T-helper 17 cell (primary cell): ENCODE results near the gene DENND4A. TPM values are rescaled to one million over a fixed set of nuclear protein-coding genes. Genes with fewer than 3 reads are reported as not detected.
"Not testable (repeated sequence)": the region's sequence is repeated elsewhere in the genome, so short reads cannot be mapped to it uniquely, and the experiment has no call there.

Experiments used
- ATAC-seq: fragments of 150-1000 bp; cut with Tn5 transposase; 2 replicates; pipeline ENCODE4 v1.10.0; 2021; ENCODE audit warnings: mild to moderate bottlenecking, moderate library complexity
- DNase-seq, 3 donors: peaks; one replicate each; pipeline versions ENCODE4 v3.0.0 to v3.0.0-alpha.2; 2020 to 2021
- H3K9me3 ChIP-seq: one replicate; pipeline ENCODE4 v1.7.0; 2013; ENCODE audit warnings: low read length, mild to moderate bottlenecking; ENCODE audit not compliant: control insufficient read depth, poor library complexity, severe bottlenecking
- H3K27ac Mint-ChIP-seq: one replicate; pipeline ENCODE4 v1.8.0; 2022; ENCODE audit warnings: mild to moderate bottlenecking, moderate library complexity, mixed read lengths
- H3K27me3 Mint-ChIP-seq: one replicate; pipeline ENCODE4 v1.8.0; 2022; ENCODE audit warnings: mixed read lengths
- H3K36me3 Mint-ChIP-seq: one replicate; pipeline ENCODE4 v1.8.0; 2022; ENCODE audit warnings: low read depth, mixed read lengths
- H3K4me1 Mint-ChIP-seq: one replicate; pipeline ENCODE4 v1.8.0; 2022; ENCODE audit warnings: mild to moderate bottlenecking, mixed read lengths
- H3K4me3 Mint-ChIP-seq: one replicate; pipeline ENCODE4 v1.8.0; 2022; ENCODE audit warnings: mild to moderate bottlenecking, moderate library complexity, mixed read lengths
- total RNA-seq, 4 donors: library from RNA in 2 of 4; stranded (reverse) in 2 of 4; gene quantifications; one replicate each; pipeline ENCODE4 v1.2.3 and lab custom pipeline; 2022 to 2026

Gene DENND4A
- total RNA-seq, 2 donors from 2014 or later, result 63.5 to 71.7 TPM

- peaks cover 26% of the 10 kb centered on the region for H3K4me1 Mint-ChIP-seq
- peak overlapping the region; percentile 99 for H3K27ac Mint-ChIP-seq
- ATAC-seq (no peak), DNase-seq (no peak)
- H3K4me3 Mint-ChIP-seq, result peak overlapping the region; percentile 93
- H3K27me3 Mint-ChIP-seq, result no peaks in the 10 kb centered on the region
- H3K9me3 ChIP-seq, result no peaks in the 10 kb centered on the region
- no peaks in the 10 kb centered on the region for H3K36me3 Mint-ChIP-seq
These were observed 1.3 kb downstream of the DENND4A start for GRCh38 chr15:65790694-65791334.

- H3K27ac Mint-ChIP-seq, result peak overlapping the region; percentile 99
- H3K4me3 Mint-ChIP-seq, result peak overlapping the region; percentile 93
- H3K4me1 Mint-ChIP-seq, result peaks cover 26% of the 10 kb centered on the region
These were observed 2.2 kb downstream of the DENND4A start for GRCh38 chr15:65789759-65790425.

GRCh38 chr15:65789105-65789504 is 3.0 kb downstream of the DENND4A start:
- no peak for ATAC-seq
- peaks cover 26% of the 10 kb centered on the region for H3K4me1 Mint-ChIP-seq
- no peak for DNase-seq
- H3K27ac Mint-ChIP-seq, result peak overlapping the region; percentile 99
- no peaks in the 10 kb centered on the region for H3K27me3 Mint-ChIP-seq
- no peaks in the 10 kb centered on the region for H3K9me3 ChIP-seq
- H3K36me3 Mint-ChIP-seq, result no peaks in the 10 kb centered on the region
- peak overlapping the region; percentile 52 for H3K4me3 Mint-ChIP-seq

More at GRCh38 chr15:65789759-65790425, 2.2 kb downstream of the DENND4A start:
- no peaks in the 10 kb centered on the region for H3K36me3 Mint-ChIP-seq
- no peaks in the 10 kb centered on the region for H3K9me3 ChIP-seq
- H3K27me3 Mint-ChIP-seq, result no peaks in the 10 kb centered on the region
- no peak for ATAC-seq
- DNase-seq, result no peak

GRCh38 chr15:65787260-65787659 is 4.8 kb downstream of the DENND4A start:
- no peaks in the 10 kb centered on the region for H3K27me3 Mint-ChIP-seq
- no peak for DNase-seq
- H3K4me3 Mint-ChIP-seq, result peak overlapping the region; percentile 62
- H3K36me3 Mint-ChIP-seq, result no peaks in the 10 kb centered on the region
- peak overlapping the region; percentile 67 for H3K27ac Mint-ChIP-seq
- H3K9me3 ChIP-seq, result no peaks in the 10 kb centered on the region
- peaks cover 26% of the 10 kb centered on the region for H3K4me1 Mint-ChIP-seq
- ATAC-seq, result no peak

GRCh38 chr15:65785151-65785550 is 6.9 kb downstream of the DENND4A start:
- H3K9me3 ChIP-seq, result no peaks in the 10 kb centered on the region
- DNase-seq, result no peak
- no peaks in the 10 kb centered on the region for H3K27me3 Mint-ChIP-seq
- no peak overlapping the region for H3K4me3 Mint-ChIP-seq
- H3K36me3 Mint-ChIP-seq, result no peaks in the 10 kb centered on the region
- H3K4me1 Mint-ChIP-seq, result peaks cover 22% of the 10 kb centered on the region
- H3K27ac Mint-ChIP-seq, result peak overlapping the region; percentile 19
- no peak for ATAC-seq

GRCh38 chr15:65783872-65784271 is 8.2 kb downstream of the DENND4A start:
- Mint-ChIP-seq H3K36me3 (no peaks in the 10 kb centered on the region), H3K4me3 (peak overlapping the region; percentile 5), H3K4me1 (peaks cover 13% of the 10 kb centered on the region), H3K27me3 (no peaks in the 10 kb centered on the region), H3K27ac (peak overlapping the region; percentile 21)
- ATAC-seq (no peak), DNase-seq (no peak)
- H3K9me3 ChIP-seq, result no peaks in the 10 kb centered on the region

GRCh38 chr15:65782096-65782495 is 10.0 kb downstream of the DENND4A start:
- no peak overlapping the region for H3K27ac Mint-ChIP-seq
- no peaks in the 10 kb centered on the region for H3K36me3 Mint-ChIP-seq
- peaks cover 15% of the 10 kb centered on the region for H3K4me1 Mint-ChIP-seq
- no peaks in the 10 kb centered on the region for H3K9me3 ChIP-seq
- ATAC-seq (no peak), DNase-seq (no peak)
- no peak overlapping the region for H3K4me3 Mint-ChIP-seq
- H3K27me3 Mint-ChIP-seq, result no peaks in the 10 kb centered on the region

GRCh38 chr15:65778701-65779100 is 13.4 kb downstream of the DENND4A start:
- not testable (repeated sequence) for H3K9me3 ChIP-seq, H3K27me3 Mint-ChIP-seq, DNase-seq, H3K36me3 Mint-ChIP-seq
- Mint-ChIP-seq H3K27ac (peak overlapping the region; percentile 79), H3K4me1 (peaks cover 21% of the 10 kb centered on the region), H3K4me3 (peak overlapping the region; percentile 69)
- peak; percentile 41 for ATAC-seq

- no peaks in the 10 kb centered on the region for H3K27me3 Mint-ChIP-seq
- peak overlapping the region; percentile 79 for H3K27ac Mint-ChIP-seq
- peak overlapping the region; percentile 69 for H3K4me3 Mint-ChIP-seq
- peak; percentile 65 for ATAC-seq
- peaks cover 5% of the 10 kb centered on the region for H3K36me3 Mint-ChIP-seq
- no peak for DNase-seq
- H3K4me1 Mint-ChIP-seq, result peaks cover 23% of the 10 kb centered on the region
- H3K9me3 ChIP-seq, result no peaks in the 10 kb centered on the region
These were observed 13.8 kb downstream of the DENND4A start for GRCh38 chr15:65778269-65778668.

GRCh38 chr15:65777843-65778242 is 14.2 kb downstream of the DENND4A start:
- Mint-ChIP-seq H3K27ac (peak overlapping the region; percentile 79), H3K4me1 (peaks cover 24% of the 10 kb centered on the region), H3K4me3 (no peak overlapping the region), H3K36me3 (peaks cover 5% of the 10 kb centered on the region), H3K27me3 (no peaks in the 10 kb centered on the region)
- H3K9me3 ChIP-seq, result no peaks in the 10 kb centered on the region
- DNase-seq (no peak), ATAC-seq (no peak)

GRCh38 chr15:65777053-65777452 is 15.0 kb downstream of the DENND4A start:
- no peaks in the 10 kb centered on the region for H3K27me3 Mint-ChIP-seq
- DNase-seq (no peak), ATAC-seq (no peak)
- no peak overlapping the region for H3K4me3 Mint-ChIP-seq
- H3K27ac Mint-ChIP-seq, result peak overlapping the region; percentile 41
- H3K4me1 Mint-ChIP-seq, result peaks cover 27% of the 10 kb centered on the region
- H3K36me3 Mint-ChIP-seq, result peaks cover 5% of the 10 kb centered on the region
- no peaks in the 10 kb centered on the region for H3K9me3 ChIP-seq

- peaks cover 33% of the 10 kb centered on the region for H3K4me1 Mint-ChIP-seq
- H3K27me3 Mint-ChIP-seq, result no peaks in the 10 kb centered on the region
- peak overlapping the region; percentile 0 for H3K27ac Mint-ChIP-seq
- no peaks in the 10 kb centered on the region for H3K9me3 ChIP-seq
- ATAC-seq, result peak; percentile 24
- peaks cover 5% of the 10 kb centered on the region for H3K36me3 Mint-ChIP-seq
- no peak for DNase-seq
- H3K4me3 Mint-ChIP-seq, result peak overlapping the region; percentile 16
These were observed 18.5 kb downstream of the DENND4A start for GRCh38 chr15:65773386-65774111.

- DNase-seq, result no peak
- Mint-ChIP-seq H3K36me3 (peaks cover 5% of the 10 kb centered on the region), H3K4me3 (peak overlapping the region; percentile 16), H3K27ac (peak overlapping the region; percentile 0), H3K27me3 (no peaks in the 10 kb centered on the region), H3K4me1 (peaks cover 34% of the 10 kb centered on the region)
- H3K9me3 ChIP-seq, result no peaks in the 10 kb centered on the region
- peak; percentile 29 for ATAC-seq
These were observed 19.2 kb downstream of the DENND4A start for GRCh38 chr15:65772930-65773329.
